ENCODE data around the gene YJEFN3. TPM values are rescaled to one million over a fixed set of nuclear protein-coding genes. Genes with fewer than 3 reads are reported as not detected.

Gene YJEFN3
- total and polyA plus RNA-seq, 10 donors: 1.3 to 22.7 (median 3.9) TPM

DNA sequence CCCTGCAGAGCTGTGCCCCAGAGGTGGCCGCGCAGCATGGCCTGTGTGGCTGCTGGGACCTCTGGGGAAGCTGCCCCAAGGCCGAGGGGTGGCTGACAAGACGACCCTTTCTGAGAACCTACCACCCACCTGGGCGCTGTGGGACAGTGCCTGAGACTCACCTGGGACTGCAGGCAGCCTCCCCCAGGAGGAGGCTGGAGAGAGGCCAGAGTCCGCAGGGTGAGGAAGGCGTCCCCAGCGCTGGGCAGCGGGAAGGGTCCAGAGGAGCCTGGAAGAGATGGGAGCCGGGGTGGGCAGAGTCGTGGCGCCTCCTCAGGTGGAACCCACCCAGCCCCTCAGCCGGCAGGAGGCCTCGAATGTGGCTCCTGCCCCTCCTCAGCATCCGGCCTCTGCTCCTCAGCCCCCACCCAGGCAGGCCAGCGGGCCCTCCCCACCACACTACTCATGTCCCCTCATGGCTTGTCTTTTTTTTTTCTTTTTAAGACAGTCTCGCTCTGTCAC, 34.7 kb downstream of the YJEFN3 start:
- H3K27ac ChIP-seq: no peak overlapping the region
- TF ChIP-seq, protein P1, sequence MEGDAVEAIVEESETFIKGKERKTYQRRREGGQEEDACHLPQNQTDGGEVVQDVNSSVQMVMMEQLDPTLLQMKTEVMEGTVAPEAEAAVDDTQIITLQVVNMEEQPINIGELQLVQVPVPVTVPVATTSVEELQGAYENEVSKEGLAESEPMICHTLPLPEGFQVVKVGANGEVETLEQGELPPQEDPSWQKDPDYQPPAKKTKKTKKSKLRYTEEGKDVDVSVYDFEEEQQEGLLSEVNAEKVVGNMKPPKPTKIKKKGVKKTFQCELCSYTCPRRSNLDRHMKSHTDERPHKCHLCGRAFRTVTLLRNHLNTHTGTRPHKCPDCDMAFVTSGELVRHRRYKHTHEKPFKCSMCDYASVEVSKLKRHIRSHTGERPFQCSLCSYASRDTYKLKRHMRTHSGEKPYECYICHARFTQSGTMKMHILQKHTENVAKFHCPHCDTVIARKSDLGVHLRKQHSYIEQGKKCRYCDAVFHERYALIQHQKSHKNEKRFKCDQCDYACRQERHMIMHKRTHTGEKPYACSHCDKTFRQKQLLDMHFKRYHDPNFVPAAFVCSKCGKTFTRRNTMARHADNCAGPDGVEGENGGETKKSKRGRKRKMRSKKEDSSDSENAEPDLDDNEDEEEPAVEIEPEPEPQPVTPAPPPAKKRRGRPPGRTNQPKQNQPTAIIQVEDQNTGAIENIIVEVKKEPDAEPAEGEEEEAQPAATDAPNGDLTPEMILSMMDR (IDR thresholded peaks at IDR 0.05 in 8 of 11, conservative IDR thresholded peaks at IDR 0.05 in 3 of 11): no peak
- TF ChIP-seq POLR2AphosphoS5 (IDR thresholded peaks at IDR 0.05): no peak
- TF ChIP-seq POLR2A (IDR thresholded peaks at IDR 0.05): no peak
- WGBS, 5 donors: 89 to 97% (median 93%) methylated on average over 13 to 17 of the region's 17 CpGs
- peaks cover 0 to 19% (median 0%) of the 10 kb centered on the region in 6 donors for H3K36me3 ChIP-seq
- H3K27me3 ChIP-seq (replicated peaks in 1 of 7): no peaks in the 10 kb centered on the region
- intact Hi-C loops (cut with DNase I; ENCODE audit: low total_unique reads): no loop called here
- DNase-seq: no peak
- no peaks in the 10 kb centered on the region for H3K9me3 ChIP-seq
- H3K4me1 ChIP-seq: no peaks in the 10 kb centered on the region
- H3K4me3 ChIP-seq: no peak overlapping the region

DNA sequence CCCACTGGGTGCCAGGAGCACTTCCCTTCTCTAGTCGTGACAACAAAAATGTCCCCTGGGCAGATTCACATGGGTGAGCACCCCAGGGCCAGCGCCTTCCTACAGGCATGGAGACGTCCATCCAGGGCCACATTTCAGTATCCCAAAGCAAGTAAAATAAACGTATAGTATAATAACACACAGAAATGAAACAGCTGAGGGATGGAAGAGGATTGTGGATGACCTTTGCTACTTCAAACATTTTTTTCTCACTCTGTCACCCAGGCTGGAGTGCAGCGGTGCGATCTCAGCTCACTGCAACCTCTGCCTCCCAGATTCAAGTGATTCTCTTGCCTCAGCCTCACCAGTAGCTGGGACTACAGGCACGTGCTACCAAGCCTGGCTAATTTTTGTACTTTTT, 37.6 kb downstream of the YJEFN3 start:
- intact Hi-C loops (cut with DNase I; ENCODE audit: low total_unique reads): no loop called here
- no peak for TF ChIP-seq POLR2A (IDR thresholded peaks at IDR 0.05)
- TF ChIP-seq, protein P1 (IDR thresholded peaks at IDR 0.05 in 8 of 11, conservative IDR thresholded peaks at IDR 0.05 in 3 of 11): no peak
- peaks cover 0 to 36% (median 0%) of the 10 kb centered on the region in 6 donors for H3K36me3 ChIP-seq
- WGBS, 5 donors: 77 to 94% (median 83%) methylated on average over 7 of the region's 7 CpGs
- no peaks in the 10 kb centered on the region for H3K27me3 ChIP-seq (replicated peaks in 1 of 7)
- no peak for DNase-seq
- H3K4me1 ChIP-seq: no peaks in the 10 kb centered on the region
- no peaks in the 10 kb centered on the region for H3K9me3 ChIP-seq
- no peak overlapping the region for H3K27ac ChIP-seq
- no peak overlapping the region for H3K4me3 ChIP-seq

DNA sequence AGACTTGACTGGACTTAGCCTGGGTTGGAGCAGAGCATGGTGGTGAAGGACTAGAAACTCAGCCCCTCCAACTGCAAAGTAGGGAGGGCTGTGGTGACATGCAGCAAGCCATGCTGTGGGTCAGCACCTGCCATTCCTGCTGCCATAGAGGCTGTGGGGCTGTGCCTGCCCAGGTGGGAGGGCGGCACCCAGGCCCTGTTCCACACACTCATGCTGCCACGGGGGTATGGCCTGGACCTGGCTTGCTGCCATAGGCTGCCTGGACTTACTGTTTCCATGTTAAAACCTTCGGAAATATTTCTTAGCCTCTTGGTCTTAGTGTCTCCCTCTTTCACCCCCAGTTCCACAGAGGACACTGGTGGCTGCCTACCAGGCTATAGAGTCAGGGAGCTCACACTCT, 38.7 kb downstream of the YJEFN3 start:
- Histone ChIP-seq H3K4me3 (no peak overlapping the region), H3K4me1 (no peaks in the 10 kb centered on the region), H3K9me3 (no peaks in the 10 kb centered on the region), H3K36me3 (peaks cover 0 to 36% (median 0%) of the 10 kb centered on the region in 6 donors), H3K27me3 (replicated peaks in 1 of 7) (no peaks in the 10 kb centered on the region), H3K27ac (no peak overlapping the region)
- no peak for TF ChIP-seq POLR2AphosphoS5 (IDR thresholded peaks at IDR 0.05)
- no peak for DNase-seq
- WGBS, 5 donors: 64 to 91% (median 79%) methylated on average over 1 to 3 of the region's 3 CpGs
- intact Hi-C loops (cut with DNase I; ENCODE audit: low total_unique reads): no loop called here

- intact Hi-C loops (cut with DNase I; ENCODE audit: low total_unique reads): no loop called here
- Histone ChIP-seq H3K9me3 (no peaks in the 10 kb centered on the region), H3K36me3 (peaks cover 0 to 36% (median 0%) of the 10 kb centered on the region in 6 donors), H3K27ac (no peak overlapping the region), H3K4me1 (no peaks in the 10 kb centered on the region), H3K4me3 (no peak overlapping the region), H3K27me3 (replicated peaks in 1 of 7) (no peaks in the 10 kb centered on the region)
- WGBS, 5 donors: 90 to 94% (median 91%) methylated on average over 24 to 25 of the region's 25 CpGs
- TF ChIP-seq, protein P1 (IDR thresholded peaks at IDR 0.05 in 8 of 11, conservative IDR thresholded peaks at IDR 0.05 in 3 of 11): no peak
- TF ChIP-seq POLR2A (IDR thresholded peaks at IDR 0.05): no peak
- no peak for TF ChIP-seq POLR2AphosphoS5 (IDR thresholded peaks at IDR 0.05)
- no peak for DNase-seq
These were observed 40.4 kb downstream of the YJEFN3 start for GRCh38 chr19:19568802-19569756.
